ENCODE results near the gene DPP3.

GRCh38 chr11:66489636-66490035 is 9.4 kb downstream of the DPP3 start:
- TF ChIP-seq CTCF (IDR thresholded peaks at IDR 0.05) (no peak), POLR2A (IDR thresholded peaks at IDR 0.05) (no peak)

Measured in right lobe of liver (tissue), 4 donors.